SK-N-SH (cell line): ENCODE measurements around the gene NPTX1.

Source experiments
- CHD2 ChIP-seq: fragments of 150-350 bp; IDR thresholded peaks from 2 replicates; pipeline ENCODE4 v1.6.1; 2018; ENCODE audit warnings: low read length; ENCODE audit not compliant: partially characterized antibody
- JUND ChIP-seq: IDR thresholded peaks from 2 replicates; pipeline ENCODE4 v1.4.0; 2012
- POLR2AphosphoS5 ChIP-seq: IDR thresholded peaks from 2 replicates; pipeline ENCODE4 v1.6.1; 2012; ENCODE audit warnings: low read depth, low read length
- RFX5 ChIP-seq: IDR thresholded peaks from 2 replicates; pipeline ENCODE4 v1.6.1; 2012; ENCODE audit warnings: mild to moderate bottlenecking, improper control_type of control experiment, low read length
- TF ChIP-seq, protein P1 (sequence below): fragments of 200-600 bp; sonication (generic); IDR thresholded peaks from 2 replicates; pipeline ENCODE4 v1.6.1; 2017; ENCODE audit warnings: antibody characterized with exemption, mild to moderate bottlenecking, moderate library complexity

DNA sequence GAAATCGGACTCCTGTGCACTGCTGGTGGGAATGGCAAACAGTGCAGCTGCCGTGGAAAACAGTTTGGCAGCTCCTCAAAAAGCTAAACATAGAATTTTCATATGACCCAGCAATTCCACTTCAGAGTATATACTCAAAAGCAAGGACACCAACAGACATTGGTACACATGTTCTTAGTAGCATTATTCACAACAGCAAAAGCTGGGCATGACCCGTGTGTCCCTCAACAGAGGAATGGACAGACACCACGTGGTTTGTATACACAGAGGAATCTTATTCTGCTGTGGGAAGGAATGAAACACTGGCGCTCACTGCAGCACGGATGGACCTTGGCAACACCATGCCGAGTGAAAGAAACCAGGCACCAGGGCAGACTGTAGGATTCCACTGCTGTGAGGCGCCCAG is 16.0 kb downstream of the NPTX1 start:
- TF ChIP-seq JUND (no peak), POLR2AphosphoS5 (no peak), CHD2 (no peak), RFX5 (no peak)
- TF ChIP-seq, protein P1, sequence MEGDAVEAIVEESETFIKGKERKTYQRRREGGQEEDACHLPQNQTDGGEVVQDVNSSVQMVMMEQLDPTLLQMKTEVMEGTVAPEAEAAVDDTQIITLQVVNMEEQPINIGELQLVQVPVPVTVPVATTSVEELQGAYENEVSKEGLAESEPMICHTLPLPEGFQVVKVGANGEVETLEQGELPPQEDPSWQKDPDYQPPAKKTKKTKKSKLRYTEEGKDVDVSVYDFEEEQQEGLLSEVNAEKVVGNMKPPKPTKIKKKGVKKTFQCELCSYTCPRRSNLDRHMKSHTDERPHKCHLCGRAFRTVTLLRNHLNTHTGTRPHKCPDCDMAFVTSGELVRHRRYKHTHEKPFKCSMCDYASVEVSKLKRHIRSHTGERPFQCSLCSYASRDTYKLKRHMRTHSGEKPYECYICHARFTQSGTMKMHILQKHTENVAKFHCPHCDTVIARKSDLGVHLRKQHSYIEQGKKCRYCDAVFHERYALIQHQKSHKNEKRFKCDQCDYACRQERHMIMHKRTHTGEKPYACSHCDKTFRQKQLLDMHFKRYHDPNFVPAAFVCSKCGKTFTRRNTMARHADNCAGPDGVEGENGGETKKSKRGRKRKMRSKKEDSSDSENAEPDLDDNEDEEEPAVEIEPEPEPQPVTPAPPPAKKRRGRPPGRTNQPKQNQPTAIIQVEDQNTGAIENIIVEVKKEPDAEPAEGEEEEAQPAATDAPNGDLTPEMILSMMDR, result no peak
